Raji (cell line): ENCODE measurements around the gene ZNF304.

Experiments
- POLR2A ChIP-seq: IDR thresholded peaks from 2 replicates; pipeline ENCODE4 v1.6.1; 2011; ENCODE audit warnings: low read depth, low read length, control low read depth; ENCODE audit not compliant: insufficient read depth

The ZNF304 gene

DNA sequence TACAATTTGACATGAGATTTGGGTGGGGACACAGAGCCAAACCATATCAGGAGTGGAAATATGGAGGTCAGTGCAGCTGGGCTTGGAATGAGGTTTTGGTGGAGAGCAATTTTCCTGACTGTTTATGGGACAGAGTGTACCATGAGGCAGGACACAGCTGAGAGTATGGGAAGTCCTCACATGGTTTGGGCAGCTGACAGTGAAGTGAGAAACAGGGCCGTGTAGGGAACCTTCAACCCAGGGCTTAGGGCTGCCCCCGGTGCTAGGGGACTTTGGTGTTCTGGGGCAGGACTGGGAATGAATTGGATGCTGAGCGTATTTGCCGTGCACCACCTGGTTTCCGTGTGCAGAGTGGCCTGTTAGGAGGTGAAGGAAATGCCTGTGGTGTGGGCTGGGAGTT, 44.6 kb downstream of the ZNF304 start:
- no peak for TF ChIP-seq POLR2A

DNA sequence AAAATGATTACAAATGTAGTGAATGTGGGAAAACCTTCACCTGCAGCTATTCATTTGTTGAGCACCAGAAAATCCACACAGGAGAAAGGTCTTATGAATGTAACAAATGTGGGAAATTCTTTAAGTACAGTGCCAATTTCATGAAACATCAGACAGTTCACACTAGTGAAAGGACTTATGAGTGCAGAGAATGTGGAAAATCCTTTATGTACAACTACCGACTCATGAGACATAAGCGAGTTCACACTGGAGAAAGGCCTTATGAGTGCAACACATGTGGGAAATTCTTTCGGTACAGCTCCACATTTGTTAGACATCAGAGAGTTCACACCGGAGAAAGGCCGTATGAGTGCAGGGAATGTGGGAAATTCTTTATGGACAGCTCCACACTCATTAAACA, 47.8 kb downstream of the ZNF304 start:
- TF ChIP-seq POLR2A = no peak

DNA sequence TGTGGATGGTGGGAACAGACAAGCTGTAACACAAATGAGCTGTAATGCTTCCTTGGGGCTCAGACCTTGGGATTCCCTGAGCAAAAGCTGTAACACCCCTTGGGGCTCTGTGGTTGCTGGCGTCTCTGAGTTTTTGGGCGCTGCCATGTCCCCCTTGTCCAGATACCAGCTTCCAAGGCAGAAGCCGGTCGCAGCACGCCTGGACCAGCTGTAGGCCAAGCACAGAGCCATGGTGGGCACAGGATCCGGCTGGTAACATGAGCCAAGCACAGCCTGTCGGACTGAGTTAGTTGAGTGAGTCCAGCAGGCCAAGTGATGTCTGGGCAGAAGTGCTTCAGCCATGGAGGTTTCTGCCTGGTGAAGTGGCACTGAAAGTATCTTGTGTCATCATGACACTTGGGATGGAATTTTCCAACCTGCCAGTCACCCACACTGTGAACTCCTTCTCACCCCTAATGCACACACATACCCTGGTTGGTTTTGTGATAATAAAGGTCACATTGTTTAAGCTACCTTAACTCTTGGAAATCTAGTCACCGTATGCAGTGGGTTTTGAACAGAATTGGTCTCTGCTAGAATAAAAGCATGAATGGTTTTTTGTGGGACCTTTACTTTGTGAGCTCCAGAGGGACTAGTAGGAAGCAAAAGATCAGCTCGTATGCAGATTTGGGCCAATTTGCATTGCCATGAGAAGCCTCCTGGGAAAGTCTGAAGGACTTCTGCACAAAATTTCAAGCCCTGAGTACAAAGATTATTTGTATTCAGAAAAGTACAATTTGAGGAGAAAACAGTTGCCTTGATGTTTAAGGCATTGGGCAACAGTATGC, 52.9 kb downstream of the ZNF304 start:
- no peak for TF ChIP-seq POLR2A

DNA sequence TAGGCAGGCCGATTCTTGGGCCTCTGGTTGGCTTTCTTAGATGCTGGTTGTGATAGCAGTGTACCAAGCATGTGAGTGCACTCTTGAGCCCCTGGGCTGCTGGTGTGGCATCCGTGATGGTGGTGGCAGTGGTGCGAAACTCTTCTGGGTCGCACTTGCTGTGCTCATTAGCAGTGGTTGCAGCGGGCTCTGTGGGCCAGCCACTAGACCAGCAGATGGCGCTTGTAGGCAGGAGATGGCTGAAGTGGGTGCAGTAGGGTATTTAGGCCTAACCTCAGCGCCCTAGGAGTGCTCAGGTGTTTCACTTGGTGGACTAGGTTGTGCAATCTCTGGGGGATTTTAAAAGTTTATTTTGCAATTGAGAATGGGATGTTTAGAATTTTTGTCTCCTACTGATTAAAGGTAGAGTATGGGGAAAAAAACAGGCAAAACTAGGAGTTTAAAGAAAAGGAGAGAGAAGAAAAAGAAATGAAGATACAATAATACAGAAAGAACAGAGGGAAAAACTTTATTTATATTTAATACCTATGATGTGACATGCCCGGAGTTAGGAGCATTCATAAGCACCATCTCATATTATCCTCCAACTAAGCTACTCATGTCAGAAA, 55.5 kb downstream of the ZNF304 start:
- no peak for TF ChIP-seq POLR2A
